Eye (tissue), 1 donor: ENCODE measurements around the gene SIT1.

ENCODE experiments used
- DNase-seq: peaks from one replicate; pipeline ENCODE4 v3.0.0-alpha.2; 2015

Gene SIT1

DNA sequence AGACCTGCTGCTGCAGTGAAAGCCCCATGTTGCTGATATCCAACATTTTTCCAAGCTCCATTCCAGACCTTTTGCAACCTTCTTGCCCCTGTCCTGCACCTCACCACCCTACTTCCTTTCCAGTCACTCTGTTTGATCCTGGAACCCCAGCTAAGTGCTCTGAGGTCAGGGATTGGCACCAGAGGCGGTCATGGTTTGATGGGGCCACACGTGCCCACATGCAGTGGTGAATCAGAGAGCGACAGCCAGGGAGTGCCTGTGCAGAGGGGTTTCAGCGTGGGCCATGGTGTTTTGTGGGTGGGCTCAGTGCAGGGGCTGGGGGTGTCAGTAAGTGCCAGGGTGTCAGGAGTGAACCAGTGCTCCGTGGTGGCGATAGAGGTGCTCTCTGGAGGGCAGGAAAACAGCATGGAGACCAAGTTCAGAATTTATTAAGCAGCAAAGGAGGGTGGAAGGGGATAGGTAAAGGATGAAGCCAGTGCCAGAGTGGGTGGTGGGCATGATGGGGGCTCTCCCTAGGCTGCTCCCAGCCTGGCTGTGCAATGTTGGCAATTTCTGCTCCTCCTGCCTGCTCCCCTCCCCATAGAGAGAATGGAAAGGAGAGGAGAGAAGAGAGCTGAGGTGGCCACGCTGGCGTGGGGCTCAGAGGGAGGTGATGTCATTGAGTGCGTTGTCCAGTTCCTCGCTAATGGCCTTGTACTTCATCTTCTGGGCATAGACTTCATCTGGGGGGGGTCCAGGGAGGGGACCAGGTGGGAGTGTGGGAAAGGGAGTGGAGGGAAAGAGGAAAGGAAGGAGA is 32.0 kb upstream of the SIT1 start:
- DNase-seq = no peak

- no peak for DNase-seq
Measured at GRCh38 chr9:35682051-35682450, 31.3 kb upstream of the SIT1 start.

GRCh38 chr9:35681341-35682002 is 30.7 kb upstream of the SIT1 start:
- no peak for DNase-seq

- DNase-seq = no peak
Measured at GRCh38 chr9:35680331-35681105, 29.8 kb upstream of the SIT1 start.

GRCh38 chr9:35679766-35680330 is 29.1 kb upstream of the SIT1 start:
- no peak for DNase-seq

DNA sequence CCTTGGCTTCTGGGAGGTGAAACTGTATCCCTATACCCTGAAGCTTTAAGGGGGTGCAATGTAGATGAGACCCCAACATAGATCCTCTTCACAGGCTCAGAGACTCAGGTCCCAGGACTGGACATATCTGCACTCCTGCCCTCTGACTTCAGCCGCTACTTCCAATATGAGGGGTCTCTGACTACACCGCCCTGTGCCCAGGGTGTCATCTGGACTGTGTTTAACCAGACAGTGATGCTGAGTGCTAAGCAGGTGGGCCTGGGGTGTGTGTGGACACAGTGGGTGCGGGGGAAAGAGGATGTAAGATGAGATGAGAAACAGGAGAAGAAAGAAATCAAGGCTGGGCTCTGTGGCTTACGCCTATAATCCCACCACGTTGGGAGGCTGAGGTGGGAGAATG is 28.4 kb upstream of the SIT1 start:
- DNase-seq = no peak

- DNase-seq = peak; percentile 93
Measured at GRCh38 chr9:35675732-35676392, 25.1 kb upstream of the SIT1 start.

DNA sequence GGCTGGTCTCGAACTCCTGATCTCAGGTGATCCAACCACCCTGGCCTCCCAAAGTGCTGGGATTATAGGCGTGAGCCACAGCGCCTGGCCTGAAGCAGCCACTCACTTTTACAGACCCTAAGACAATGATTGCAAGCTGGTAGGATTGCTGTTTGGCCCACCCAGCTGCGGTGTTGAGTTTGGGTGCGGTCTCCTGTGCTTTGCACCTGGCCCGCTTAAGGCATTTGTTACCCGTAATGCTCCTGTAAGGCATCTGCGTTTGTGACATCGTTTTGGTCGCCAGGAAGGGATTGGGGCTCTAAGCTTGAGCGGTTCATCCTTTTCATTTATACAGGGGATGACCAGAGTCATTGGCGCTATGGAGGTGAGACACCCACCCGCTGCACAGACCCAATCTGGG is 24.5 kb upstream of the SIT1 start:
- peak; percentile 48 for DNase-seq

DNA sequence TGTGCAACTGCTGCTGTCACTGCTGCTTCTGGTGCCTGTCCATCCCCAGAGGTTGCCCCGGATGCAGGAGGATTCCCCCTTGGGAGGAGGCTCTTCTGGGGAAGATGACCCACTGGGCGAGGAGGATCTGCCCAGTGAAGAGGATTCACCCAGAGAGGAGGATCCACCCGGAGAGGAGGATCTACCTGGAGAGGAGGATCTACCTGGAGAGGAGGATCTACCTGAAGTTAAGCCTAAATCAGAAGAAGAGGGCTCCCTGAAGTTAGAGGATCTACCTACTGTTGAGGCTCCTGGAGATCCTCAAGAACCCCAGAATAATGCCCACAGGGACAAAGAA is 23.3 kb upstream of the SIT1 start:
- no peak for DNase-seq

GRCh38 chr9:35673132-35674024 is 22.6 kb upstream of the SIT1 start, which contains the start of gene CA9:
Gene CA9 (plus strand): TSS chr9:35673928. CDS start chr9:35673960, 32 bp downstream.
- DNase-seq = no peak

GRCh38 chr9:35669331-35670145 is 18.8 kb upstream of the SIT1 start:
- no peak for DNase-seq

DNA sequence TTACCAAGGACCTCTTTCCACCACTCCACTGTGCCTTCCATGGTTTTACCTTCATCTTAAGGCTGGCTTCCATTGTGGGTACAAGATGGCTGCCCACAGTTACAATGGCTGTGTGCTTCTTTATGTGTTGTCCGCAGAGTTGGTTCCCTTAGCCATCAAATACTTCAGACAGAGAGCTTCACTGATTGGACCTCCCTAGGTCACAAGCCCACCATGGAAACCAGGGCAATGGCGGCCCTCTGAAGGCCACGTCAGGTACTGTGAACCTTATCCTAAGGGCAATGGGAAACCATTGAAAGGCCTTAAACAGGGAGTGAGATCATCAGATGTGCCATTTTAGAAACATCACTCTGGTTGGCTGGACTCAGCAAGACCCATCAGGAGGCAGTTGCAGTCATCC is 17.2 kb upstream of the SIT1 start:
- no peak for DNase-seq

GRCh38 chr9:35666549-35666948 is 15.8 kb upstream of the SIT1 start:
- DNase-seq = no peak

DNA sequence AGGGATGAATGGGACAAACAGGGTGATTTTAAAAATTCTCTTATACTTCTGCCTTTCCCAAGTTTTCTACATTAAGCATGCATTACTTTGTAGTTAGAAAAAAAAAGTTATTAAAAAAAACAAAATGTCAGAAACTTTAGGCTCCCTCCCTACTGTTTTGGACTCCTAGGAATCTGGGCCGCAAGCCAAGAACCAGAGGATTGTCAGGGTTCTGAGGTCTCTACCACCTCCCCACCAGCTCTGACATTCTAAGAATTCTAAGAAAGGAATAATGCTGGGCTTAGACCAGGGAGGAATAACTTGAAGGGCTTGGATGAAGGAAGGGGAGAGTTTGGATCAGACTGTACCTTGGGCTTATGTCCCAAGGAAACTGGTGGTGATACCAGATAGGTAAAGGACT is 15.3 kb upstream of the SIT1 start:
- DNase-seq = peak; percentile 38

- DNase-seq = no peak
Measured at GRCh38 chr9:35665471-35665818, 14.7 kb upstream of the SIT1 start.

DNA sequence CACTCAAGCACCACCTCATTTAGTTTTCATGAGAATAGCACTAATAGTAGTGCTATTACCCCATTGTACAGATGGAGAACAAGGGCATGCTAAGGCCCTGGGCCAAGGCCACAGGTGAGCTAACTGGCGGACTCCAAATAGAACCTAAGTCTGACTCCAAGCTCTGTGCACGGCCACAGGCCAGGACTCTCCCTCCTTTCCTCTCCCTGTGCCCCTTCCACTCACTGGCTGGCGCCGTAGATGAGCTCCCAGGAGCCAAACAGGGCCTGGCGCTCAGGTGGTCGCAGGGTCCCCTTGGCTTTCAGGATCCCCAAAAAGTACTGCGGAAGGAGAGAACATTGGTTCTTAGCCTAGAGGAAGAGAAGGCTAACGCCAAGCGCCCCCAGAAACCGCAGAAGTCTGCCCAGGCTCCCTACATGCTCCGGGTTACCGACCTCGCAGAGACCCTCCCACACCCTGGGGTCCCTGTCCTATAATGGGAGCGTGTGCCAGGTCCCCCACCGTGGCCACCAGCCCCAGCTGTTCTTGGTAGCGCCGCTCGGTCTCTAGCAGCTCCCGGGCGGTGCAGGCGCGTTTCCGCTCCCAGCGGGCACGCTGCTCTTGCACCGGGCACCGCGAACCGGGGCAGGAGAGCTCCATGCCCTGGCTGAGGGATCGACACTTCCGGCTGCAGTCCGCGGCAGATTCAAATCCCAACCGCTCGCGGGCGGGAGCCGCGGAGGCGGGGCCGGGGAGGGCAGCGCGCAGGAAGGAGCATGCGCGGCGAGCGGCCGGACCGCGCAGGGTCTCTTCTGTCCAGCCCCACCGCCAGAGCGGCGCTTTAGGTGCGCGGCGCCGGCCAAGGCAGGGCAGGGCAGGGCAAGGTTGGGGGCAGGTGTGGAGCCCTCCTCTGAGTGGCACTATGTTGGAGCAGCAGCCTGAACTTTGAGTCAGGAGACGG is 14.1 kb upstream of the SIT1 start, which contains the start of gene ARHGEF39:
TSS of gene ARHGEF39 (minus strand) at position 665 of the 940 bp plus-strand sequence. CDS start at position 639, 26 bp downstream.
- peak; percentile 90 for DNase-seq

- DNase-seq = no peak
Measured at GRCh38 chr9:35662437-35662836, 11.7 kb upstream of the SIT1 start.

DNA sequence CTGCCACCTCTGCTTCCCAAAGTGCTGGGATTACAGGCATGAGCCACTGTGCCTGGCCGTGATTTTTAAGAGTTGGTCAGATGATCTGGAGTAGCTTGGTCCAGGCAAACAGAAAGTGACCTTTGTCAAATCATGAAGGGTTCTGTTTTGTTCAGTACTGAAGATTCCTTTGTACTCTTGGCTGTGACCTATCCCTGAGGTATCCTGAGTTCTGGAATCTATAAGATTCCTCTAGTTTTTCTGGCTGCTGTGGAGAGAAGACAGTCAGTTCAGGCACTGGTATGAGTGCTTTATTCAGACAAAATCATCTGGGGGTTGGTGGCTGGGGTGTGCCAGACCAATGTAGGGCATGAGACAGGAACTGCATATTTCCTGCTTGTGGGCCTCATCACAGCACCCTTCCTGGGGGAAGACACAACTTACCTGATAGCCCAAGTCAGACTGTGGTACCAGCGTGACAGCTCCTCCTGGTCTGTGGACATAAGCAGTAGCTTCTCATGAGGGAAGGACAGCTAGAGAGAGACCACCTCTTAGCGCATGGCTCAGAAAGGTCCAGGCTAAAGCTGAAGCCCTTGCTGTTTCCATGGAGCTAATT is 11.1 kb upstream of the SIT1 start:
- DNase-seq = no peak

GRCh38 chr9:35660966-35661415 is 10.3 kb upstream of the SIT1 start:
- DNase-seq = peak; percentile 22
